ENCODE measurements around the gene BCL2L1. TPM values are rescaled to one million over a fixed set of nuclear protein-coding genes. Genes with fewer than 3 reads are reported as not detected.
"Not testable (repeated sequence)": the region's sequence is repeated elsewhere in the genome, so short reads cannot be mapped to it uniquely, and the experiment has no call there.

BCL2L1 gene
- total RNA-seq, 1 donor from 2014 or later: 313 TPM

DNA sequence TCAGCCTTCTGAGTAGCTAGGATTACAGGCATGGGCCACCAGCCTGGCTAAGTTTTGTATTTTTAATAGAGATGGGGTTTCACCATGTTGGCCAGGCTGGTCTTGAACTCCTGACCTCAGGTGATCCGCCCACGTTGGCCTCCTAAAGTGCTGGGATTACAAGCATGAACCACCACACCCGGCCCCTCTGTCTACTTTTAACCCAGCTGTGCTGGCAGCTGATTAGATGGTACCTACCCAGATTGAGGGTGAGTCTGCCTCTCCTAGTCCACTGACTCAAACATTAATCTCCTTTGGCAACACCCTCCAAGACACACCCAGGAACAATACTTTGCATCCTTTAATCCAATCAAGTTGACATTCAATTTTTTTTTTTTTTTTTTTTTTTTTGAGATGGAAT lies 74.6 kb downstream of the BCL2L1 start:
- intact Hi-C loops (cut with micrococcal nuclease); H3K27ac Mint-ChIP-seq; H3K9me3 Mint-ChIP-seq: not testable (repeated sequence)

DNA sequence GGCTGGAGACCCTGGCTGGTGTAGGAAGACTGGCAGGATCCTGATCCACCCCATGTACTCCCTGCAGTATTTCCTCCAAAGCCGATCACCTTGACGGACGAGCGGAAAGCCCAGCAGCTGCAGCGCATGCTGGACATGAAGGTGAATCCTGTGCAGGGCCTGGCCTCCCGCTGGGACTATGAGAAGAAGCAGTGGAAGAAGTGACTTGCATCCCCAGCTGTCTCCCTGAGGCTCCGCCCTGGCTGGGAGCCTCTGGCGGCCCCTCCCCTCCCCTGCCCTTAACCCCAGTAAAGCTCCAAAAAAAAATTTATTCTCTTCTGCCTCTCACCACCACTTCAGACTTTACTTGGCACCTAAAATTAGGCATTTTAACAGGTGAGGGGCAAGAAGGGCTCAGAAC lies 78.0 kb downstream of the BCL2L1 start:
- Mint-ChIP-seq H3K27ac (no peak overlapping the region), H3K36me3 (ENCODE audit: low read depth) (no peaks in the 10 kb centered on the region), H3K27me3 (ENCODE audit: low read depth) (peaks cover 11% of the 10 kb centered on the region), H3K9me3 (no peaks in the 10 kb centered on the region), H3K4me3 (ENCODE audit: low read depth) (no peak overlapping the region), H3K4me1 (ENCODE audit: low read depth) (peaks cover 9% of the 10 kb centered on the region)
- no peak for DNase-seq (ENCODE audit: low spot score)
- intact Hi-C loops (cut with micrococcal nuclease): no loop called here

More for the DNA sequence above, 74.6 kb downstream of the BCL2L1 start:
- H3K4me3 Mint-ChIP-seq (ENCODE audit: low read depth); DNase-seq (ENCODE audit: low spot score); H3K36me3 Mint-ChIP-seq (ENCODE audit: low read depth); H3K4me1 Mint-ChIP-seq (ENCODE audit: low read depth); H3K27me3 Mint-ChIP-seq (ENCODE audit: low read depth): not testable (repeated sequence)

DNA sequence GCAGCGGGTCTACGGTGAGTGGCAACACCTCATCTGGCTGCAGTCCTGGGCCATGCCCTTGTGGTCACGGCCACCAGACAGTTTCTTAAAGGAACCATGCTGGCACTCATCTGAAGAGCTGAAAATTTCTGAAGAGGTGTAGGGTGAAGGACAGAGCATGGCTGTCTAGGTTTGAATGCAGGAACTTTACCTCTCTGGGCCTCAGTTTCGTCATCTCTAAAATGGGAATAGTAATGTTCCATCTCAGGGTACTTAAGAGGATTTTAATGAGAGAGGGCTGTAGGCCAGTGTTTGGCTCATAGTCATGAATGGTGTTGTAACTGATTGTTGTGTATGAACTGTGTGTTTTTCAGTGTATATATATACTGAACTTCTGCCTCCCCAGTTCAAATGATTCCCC lies 79.1 kb downstream of the BCL2L1 start:
- no peak overlapping the region for H3K4me3 Mint-ChIP-seq (ENCODE audit: low read depth)
- no peaks in the 10 kb centered on the region for H3K36me3 Mint-ChIP-seq (ENCODE audit: low read depth)
- peaks cover 11% of the 10 kb centered on the region for H3K27me3 Mint-ChIP-seq (ENCODE audit: low read depth)
- H3K9me3 Mint-ChIP-seq: no peaks in the 10 kb centered on the region
- H3K4me1 Mint-ChIP-seq (ENCODE audit: low read depth): peaks cover 9% of the 10 kb centered on the region
- no peak for DNase-seq (ENCODE audit: low spot score)
- no peak overlapping the region for H3K27ac Mint-ChIP-seq
- intact Hi-C loops (cut with micrococcal nuclease): no loop called here

DNA sequence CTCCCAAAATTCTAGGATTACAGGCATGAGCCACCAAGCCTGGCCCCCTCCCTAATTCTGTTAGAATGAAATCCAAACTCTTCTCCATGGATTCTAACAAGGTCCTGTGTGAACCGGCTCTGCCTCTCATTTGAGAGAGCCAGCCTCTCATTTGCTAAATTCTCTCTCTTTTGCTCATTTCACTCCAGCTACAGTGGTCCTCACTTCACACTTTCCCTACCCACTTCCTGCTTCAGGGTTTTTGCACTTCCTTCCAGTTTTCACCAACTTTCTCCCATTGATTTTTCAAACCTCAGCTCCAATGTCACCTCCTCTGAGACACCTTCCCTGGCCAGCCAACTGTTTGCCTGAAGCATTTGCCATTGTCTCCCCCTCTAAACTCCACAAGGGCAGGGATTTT lies 79.8 kb downstream of the BCL2L1 start:
- H3K4me3 Mint-ChIP-seq (ENCODE audit: low read depth): no peak overlapping the region
- H3K4me1 Mint-ChIP-seq (ENCODE audit: low read depth): peaks cover 9% of the 10 kb centered on the region
- H3K36me3 Mint-ChIP-seq (ENCODE audit: low read depth): no peaks in the 10 kb centered on the region
- intact Hi-C loops (cut with micrococcal nuclease): no loop called here
- H3K27ac Mint-ChIP-seq: no peak overlapping the region
- DNase-seq (ENCODE audit: low spot score): no peak
- no peaks in the 10 kb centered on the region for H3K9me3 Mint-ChIP-seq
- peaks cover 11% of the 10 kb centered on the region for H3K27me3 Mint-ChIP-seq (ENCODE audit: low read depth)

DNA sequence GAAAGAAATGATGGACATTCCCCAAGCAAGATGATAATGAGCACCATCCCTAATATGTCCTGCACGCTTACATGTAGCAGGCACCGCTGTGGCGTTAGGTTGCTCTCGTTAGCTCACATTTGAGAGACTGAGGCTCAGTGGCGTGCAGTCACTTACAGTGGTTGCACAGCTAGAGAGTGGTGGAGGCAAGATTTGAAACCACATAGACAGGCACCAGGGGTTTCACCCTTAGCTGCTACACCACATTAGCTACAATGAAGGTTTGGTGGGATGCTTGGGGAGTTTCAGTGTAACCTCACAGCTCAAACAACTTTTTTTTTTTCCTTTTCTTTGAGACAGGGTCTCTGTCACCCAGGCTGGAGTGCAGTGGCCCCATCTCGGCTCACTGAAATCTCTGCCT lies 81.3 kb downstream of the BCL2L1 start:
- no peak overlapping the region for H3K4me3 Mint-ChIP-seq (ENCODE audit: low read depth)
- no peaks in the 10 kb centered on the region for H3K36me3 Mint-ChIP-seq (ENCODE audit: low read depth)
- H3K27me3 Mint-ChIP-seq (ENCODE audit: low read depth): peaks cover 13% of the 10 kb centered on the region
- no peak for DNase-seq (ENCODE audit: low spot score)
- no peaks in the 10 kb centered on the region for H3K9me3 Mint-ChIP-seq
- intact Hi-C loops (cut with micrococcal nuclease): no loop called here
- H3K27ac Mint-ChIP-seq: no peak overlapping the region
- H3K4me1 Mint-ChIP-seq (ENCODE audit: low read depth): peaks cover 9% of the 10 kb centered on the region

DNA sequence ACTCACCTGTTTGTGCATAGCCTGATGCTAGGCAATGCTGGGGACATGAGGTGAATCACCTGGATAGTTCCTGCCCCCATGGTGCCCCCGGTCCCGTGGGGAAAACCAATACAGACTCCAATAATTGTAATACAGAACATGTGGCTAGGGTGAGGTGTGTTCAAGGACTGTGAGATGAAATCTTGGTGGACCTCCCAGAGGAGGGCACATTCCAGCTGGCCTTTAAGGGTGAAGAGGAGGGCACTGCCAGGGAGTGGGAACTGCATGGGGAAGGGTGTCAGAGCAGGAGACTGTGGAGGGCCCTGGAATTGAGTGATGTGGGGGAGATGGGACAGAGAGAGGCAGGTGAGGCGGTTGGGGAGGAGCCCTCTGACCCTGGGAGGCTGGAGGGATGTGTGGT lies 82.4 kb downstream of the BCL2L1 start:
- H3K27me3 Mint-ChIP-seq (ENCODE audit: low read depth): peaks cover 10% of the 10 kb centered on the region
- H3K27ac Mint-ChIP-seq: no peak overlapping the region
- peaks cover 9% of the 10 kb centered on the region for H3K4me1 Mint-ChIP-seq (ENCODE audit: low read depth)
- no peaks in the 10 kb centered on the region for H3K9me3 Mint-ChIP-seq
- no peak for DNase-seq (ENCODE audit: low spot score)
- no peak overlapping the region for H3K4me3 Mint-ChIP-seq (ENCODE audit: low read depth)
- no peaks in the 10 kb centered on the region for H3K36me3 Mint-ChIP-seq (ENCODE audit: low read depth)
- intact Hi-C loops (cut with micrococcal nuclease): no loop called here

DNA sequence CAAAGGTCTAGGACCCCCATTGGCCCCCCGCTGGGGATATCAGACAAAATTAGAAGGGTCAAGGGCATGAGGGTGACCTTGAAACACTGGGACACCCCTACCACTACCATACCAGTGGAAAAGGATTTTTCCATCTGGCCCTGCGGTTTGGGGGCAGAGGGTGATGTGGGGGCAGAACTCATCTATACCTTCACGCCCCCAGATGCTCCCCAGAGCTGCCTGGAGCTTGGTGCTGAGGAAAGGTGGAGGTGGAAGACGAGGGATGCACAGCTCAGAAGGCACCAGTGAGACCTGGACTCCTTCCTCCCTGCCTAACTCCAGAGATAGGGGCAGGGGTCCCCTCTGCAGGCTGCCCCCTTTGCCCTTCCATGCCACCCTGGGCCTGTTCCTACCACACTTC lies 83.9 kb downstream of the BCL2L1 start:
- intact Hi-C loops (cut with micrococcal nuclease): no loop called here
- H3K4me1 Mint-ChIP-seq (ENCODE audit: low read depth): peaks cover 9% of the 10 kb centered on the region
- H3K4me3 Mint-ChIP-seq (ENCODE audit: low read depth): no peak overlapping the region
- H3K9me3 Mint-ChIP-seq: no peaks in the 10 kb centered on the region
- peaks cover 10% of the 10 kb centered on the region for H3K27me3 Mint-ChIP-seq (ENCODE audit: low read depth)
- no peak for DNase-seq (ENCODE audit: low spot score)
- H3K36me3 Mint-ChIP-seq (ENCODE audit: low read depth): no peaks in the 10 kb centered on the region
- H3K27ac Mint-ChIP-seq: no peak overlapping the region

DNA sequence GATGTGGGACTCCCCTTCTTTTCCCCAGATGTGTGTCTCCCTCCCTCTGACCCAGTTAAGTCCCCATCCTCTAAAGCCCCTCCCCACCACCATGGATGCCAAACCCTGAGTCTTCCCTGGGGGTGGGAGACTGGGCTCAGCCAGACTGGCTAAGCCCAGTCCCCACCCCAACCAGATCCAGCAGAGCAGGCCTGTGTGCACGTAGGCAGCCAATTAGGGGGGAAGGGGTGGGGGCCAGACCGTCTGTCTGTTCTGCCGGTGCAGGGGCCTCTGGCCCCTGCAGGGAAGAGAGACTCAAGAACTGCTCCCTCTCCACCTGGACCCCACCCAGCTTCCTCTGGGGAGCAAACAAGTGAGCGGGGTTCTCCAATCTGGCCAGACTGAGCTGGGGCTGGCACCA lies 84.4 kb downstream of the BCL2L1 start:
- peaks cover 9% of the 10 kb centered on the region for H3K4me1 Mint-ChIP-seq (ENCODE audit: low read depth)
- H3K9me3 Mint-ChIP-seq: no peaks in the 10 kb centered on the region
- DNase-seq (ENCODE audit: low spot score): no peak
- intact Hi-C loops (cut with micrococcal nuclease): no loop called here
- no peak overlapping the region for H3K4me3 Mint-ChIP-seq (ENCODE audit: low read depth)
- no peaks in the 10 kb centered on the region for H3K36me3 Mint-ChIP-seq (ENCODE audit: low read depth)
- H3K27me3 Mint-ChIP-seq (ENCODE audit: low read depth): peaks cover 10% of the 10 kb centered on the region
- H3K27ac Mint-ChIP-seq: no peak overlapping the region

DNA sequence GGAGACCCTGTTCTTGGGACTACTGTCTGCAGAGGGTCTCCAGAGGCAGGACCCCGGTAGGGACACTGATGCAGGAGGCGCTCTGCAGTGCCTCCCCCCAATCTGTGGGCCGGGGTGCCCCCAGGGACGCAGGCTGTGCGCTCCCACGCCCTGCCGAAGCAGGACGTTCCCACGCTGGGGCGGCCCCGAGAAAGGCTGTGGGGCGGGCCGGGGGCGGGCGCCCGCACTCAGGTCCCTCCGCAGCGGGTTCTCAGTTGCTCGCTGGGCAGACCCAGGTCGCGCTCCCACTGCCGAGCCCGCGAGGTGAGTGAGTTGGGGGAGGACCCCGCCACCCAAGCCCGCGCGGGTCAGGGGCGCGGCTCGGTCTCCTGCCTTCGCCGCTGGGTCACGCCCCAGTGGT lies 85.0 kb downstream of the BCL2L1 start, which contains the start of gene COX4I2:
COX4I2 (plus strand) TSS at position 253 of the 400 bp plus-strand sequence. CDS start 1,106 bp downstream, outside the sequence.
- H3K27me3 Mint-ChIP-seq (ENCODE audit: low read depth): peaks cover 10% of the 10 kb centered on the region
- intact Hi-C loops (cut with micrococcal nuclease): no loop called here
- H3K36me3 Mint-ChIP-seq (ENCODE audit: low read depth): no peaks in the 10 kb centered on the region
- DNase-seq (ENCODE audit: low spot score): no peak
- H3K4me1 Mint-ChIP-seq (ENCODE audit: low read depth): peaks cover 3% of the 10 kb centered on the region
- H3K9me3 Mint-ChIP-seq: no peaks in the 10 kb centered on the region
- no peak within 1 kb of the TSS for H3K4me3 Mint-ChIP-seq (ENCODE audit: low read depth)
- no peak within 1 kb of the TSS for H3K27ac Mint-ChIP-seq

DNA sequence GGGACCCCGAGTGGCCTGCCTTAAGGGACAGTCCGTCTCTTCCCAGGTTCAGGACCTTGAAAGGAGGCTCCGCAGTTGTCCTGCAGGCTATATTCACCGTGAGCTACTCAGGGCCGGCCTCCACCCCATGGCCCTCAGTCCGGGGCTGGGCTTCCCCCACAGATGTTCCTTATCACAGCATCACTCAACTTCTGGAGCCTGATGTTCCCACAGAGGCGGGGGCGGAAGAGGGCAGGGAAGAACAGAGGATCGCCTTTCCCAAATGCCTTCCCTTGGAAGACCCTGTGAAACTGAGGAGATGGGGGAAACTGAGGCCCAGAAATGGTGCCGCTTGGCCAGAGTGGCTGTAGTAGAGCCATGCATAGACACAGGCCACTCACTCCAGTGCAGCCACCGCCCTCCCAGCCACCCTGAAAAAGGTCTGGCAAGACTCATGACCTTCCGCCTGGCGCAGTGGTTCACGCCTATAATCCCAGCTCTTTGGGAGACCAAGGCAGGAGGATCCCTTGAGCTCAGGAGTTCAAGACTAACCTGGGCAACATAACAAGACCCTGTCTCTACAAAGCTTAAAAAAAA lies 89.2 kb downstream of the BCL2L1 start:
- DNase-seq (ENCODE audit: low spot score): no peak
- H3K27me3 Mint-ChIP-seq (ENCODE audit: low read depth): peaks cover 1% of the 10 kb centered on the region
- H3K9me3 Mint-ChIP-seq: no peaks in the 10 kb centered on the region
- no peaks in the 10 kb centered on the region for H3K36me3 Mint-ChIP-seq (ENCODE audit: low read depth)
- intact Hi-C loops (cut with micrococcal nuclease): no loop called here
- H3K4me3 Mint-ChIP-seq (ENCODE audit: low read depth): no peak overlapping the region
- H3K27ac Mint-ChIP-seq: no peak overlapping the region
- no peaks in the 10 kb centered on the region for H3K4me1 Mint-ChIP-seq (ENCODE audit: low read depth)

DNA sequence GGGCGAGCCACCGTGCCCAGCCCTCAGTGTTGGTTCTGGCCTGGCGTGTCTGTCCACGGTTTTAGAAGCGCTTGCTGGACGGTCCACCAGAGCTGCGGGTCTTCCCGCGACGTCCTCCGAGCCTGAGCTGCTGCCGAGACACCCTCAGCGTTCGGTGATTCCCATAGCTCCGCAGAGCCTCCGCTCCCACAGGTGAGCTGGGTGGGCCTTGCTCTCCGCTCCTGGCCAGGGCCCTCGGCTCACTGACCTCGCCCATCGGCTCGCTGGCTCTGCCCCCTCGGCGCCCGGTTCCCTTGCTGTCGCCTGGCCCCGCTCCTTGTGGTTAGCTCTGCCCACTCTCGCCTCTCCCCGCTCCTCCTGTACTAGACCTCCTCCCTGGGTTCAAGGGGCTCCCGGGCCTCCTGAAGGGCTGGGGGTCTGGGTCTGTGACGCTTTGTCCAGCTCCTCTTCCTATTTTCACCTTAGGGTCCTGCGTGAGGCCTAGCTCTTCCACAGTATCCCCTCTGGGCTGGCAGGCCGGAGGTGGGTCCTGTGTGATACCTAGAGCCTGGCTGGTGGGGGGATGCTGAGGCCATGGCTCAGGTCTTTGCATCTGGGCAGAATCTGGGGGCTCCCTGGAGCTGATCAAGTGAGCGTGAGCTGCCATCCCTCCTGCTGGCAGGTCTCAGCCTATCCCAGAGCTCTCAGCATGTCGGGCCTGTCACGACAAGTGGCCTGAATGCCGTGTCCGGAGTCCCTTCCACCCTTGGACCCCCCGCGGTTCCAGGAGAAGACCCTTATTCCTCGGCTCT lies 89.9 kb downstream of the BCL2L1 start:
- H3K4me1 Mint-ChIP-seq (ENCODE audit: low read depth): no peaks in the 10 kb centered on the region
- H3K9me3 Mint-ChIP-seq: peaks cover 1% of the 10 kb centered on the region
- DNase-seq (ENCODE audit: low spot score): no peak
- intact Hi-C loops (cut with micrococcal nuclease): no loop called here
- no peak overlapping the region for H3K27ac Mint-ChIP-seq
- H3K4me3 Mint-ChIP-seq (ENCODE audit: low read depth): no peak overlapping the region
- no peaks in the 10 kb centered on the region for H3K36me3 Mint-ChIP-seq (ENCODE audit: low read depth)
- H3K27me3 Mint-ChIP-seq (ENCODE audit: low read depth): peaks cover 1% of the 10 kb centered on the region

DNA sequence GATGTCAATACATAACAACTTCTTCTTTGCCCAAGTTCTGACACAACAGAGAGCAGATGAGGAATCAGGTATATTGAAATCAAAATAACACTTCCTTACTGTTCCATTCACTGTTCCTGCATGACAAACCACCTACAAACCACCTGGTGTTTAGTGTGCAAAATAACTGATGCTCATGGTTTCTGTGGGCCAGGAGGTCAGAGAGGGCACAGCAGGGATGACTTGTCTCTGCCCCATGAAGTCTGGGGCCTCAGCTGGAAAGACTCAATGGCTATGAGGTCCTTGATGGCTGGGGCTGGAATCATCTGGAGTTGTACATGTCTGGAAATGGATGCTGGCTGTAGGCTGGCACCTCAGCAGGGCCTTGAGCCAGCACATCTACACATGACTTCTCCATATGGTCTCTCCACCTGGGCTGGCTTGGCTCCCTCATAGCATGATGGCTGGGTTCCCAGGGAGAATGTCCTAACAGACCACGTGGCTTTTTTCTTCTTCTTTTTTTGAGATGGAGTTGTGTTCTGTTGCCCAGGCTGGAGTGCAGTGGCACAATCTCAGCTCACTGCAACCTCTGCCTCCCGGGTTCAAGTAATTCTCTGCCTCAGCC lies 92.4 kb downstream of the BCL2L1 start:
- intact Hi-C loops (cut with micrococcal nuclease): no loop called here
- Mint-ChIP-seq H3K4me1 (ENCODE audit: low read depth) (no peaks in the 10 kb centered on the region), H3K36me3 (ENCODE audit: low read depth) (no peaks in the 10 kb centered on the region), H3K4me3 (ENCODE audit: low read depth) (no peak overlapping the region), H3K9me3 (peaks cover 3% of the 10 kb centered on the region), H3K27me3 (ENCODE audit: low read depth) (no peaks in the 10 kb centered on the region), H3K27ac (no peak overlapping the region)
- no peak for DNase-seq (ENCODE audit: low spot score)

DNA sequence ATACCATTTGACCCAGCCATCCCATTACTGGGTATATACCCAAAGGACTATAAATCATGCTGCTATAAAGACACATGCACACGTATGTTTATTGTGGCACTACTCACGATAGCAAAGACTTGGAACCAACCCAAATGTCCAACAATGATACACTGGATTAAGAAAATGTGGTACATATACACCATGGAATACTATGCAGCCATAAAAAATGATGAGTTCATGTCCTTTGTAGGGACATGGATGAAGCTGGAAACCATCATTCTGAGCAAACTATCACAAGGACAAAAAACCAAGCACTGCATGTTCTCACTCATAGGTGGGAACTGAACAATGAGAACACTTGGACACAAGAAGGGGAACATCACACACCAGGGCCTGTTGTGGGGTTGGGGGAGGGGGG lies 94.6 kb downstream of the BCL2L1 start:
- intact Hi-C loops (cut with micrococcal nuclease); H3K4me3 Mint-ChIP-seq (ENCODE audit: low read depth): not testable (repeated sequence)

More for the DNA sequence above, 94.6 kb downstream of the BCL2L1 start:
- H3K27me3 Mint-ChIP-seq (ENCODE audit: low read depth); H3K4me1 Mint-ChIP-seq (ENCODE audit: low read depth); H3K27ac Mint-ChIP-seq; H3K9me3 Mint-ChIP-seq; DNase-seq (ENCODE audit: low spot score); H3K36me3 Mint-ChIP-seq (ENCODE audit: low read depth): not testable (repeated sequence)
